ENCODE data around the gene AHRR.

The AHRR gene

GRCh38 chr5:344668-345067 lies 23.2 kb downstream of the AHRR start:
- no peak for TF ChIP-seq CTCF (IDR thresholded peaks at IDR 0.05; ENCODE audit: low read depth, low read length, missing control alignments)
- no peak overlapping the region for H3K4me3 ChIP-seq (ENCODE audit: low read depth, low read length)
- DNase-seq (ENCODE audit: low read depth) = no peak

- TF ChIP-seq CTCF (IDR thresholded peaks at IDR 0.05; ENCODE audit: low read depth, low read length, missing control alignments) = no peak
- H3K4me3 ChIP-seq (ENCODE audit: low read depth, low read length) = no peak overlapping the region
- no peak for DNase-seq (ENCODE audit: low read depth)
These were observed 24.1 kb downstream of the AHRR start for GRCh38 chr5:345404-346195.

- no peak for DNase-seq (ENCODE audit: low read depth)
- TF ChIP-seq CTCF (IDR thresholded peaks at IDR 0.05; ENCODE audit: low read depth, low read length, missing control alignments) = no peak
- peak overlapping the region; percentile 26; the same call in 1 of the 2 replicates for H3K4me3 ChIP-seq (ENCODE audit: low read depth, low read length)
These were observed 24.9 kb downstream of the AHRR start for GRCh38 chr5:346229-346935.

GRCh38 chr5:347712-348284 lies 26.3 kb downstream of the AHRR start:
- DNase-seq (ENCODE audit: low read depth) = no peak
- H3K4me3 ChIP-seq (ENCODE audit: low read depth, low read length) = no peak overlapping the region

GRCh38 chr5:348726-349125 lies 27.2 kb downstream of the AHRR start:
- H3K4me3 ChIP-seq (ENCODE audit: low read depth, low read length) = no peak overlapping the region
- DNase-seq (ENCODE audit: low read depth) = no peak
- no peak for TF ChIP-seq CTCF (IDR thresholded peaks at IDR 0.05; ENCODE audit: low read depth, low read length, missing control alignments)

More at GRCh38 chr5:347712-348284, 26.3 kb downstream of the AHRR start:
- TF ChIP-seq CTCF (IDR thresholded peaks at IDR 0.05; ENCODE audit: low read depth, low read length, missing control alignments) = no peak

- H3K4me3 ChIP-seq (ENCODE audit: low read depth, low read length) = no peak overlapping the region
- DNase-seq (ENCODE audit: low read depth) = no peak
- peak; percentile 17 for TF ChIP-seq CTCF (IDR thresholded peaks at IDR 0.05; ENCODE audit: low read depth, low read length, missing control alignments)
These were observed 28.8 kb downstream of the AHRR start for GRCh38 chr5:350355-350754.
